ENCODE measurements around the gene MICAL3.
"Not testable (repeated sequence)": the region's sequence is repeated elsewhere in the genome, so short reads cannot be mapped to it uniquely, and the experiment has no call there.

Gene MICAL3

GRCh38 chr22:18028817-18029527 is 4.6 kb upstream of the MICAL3 start:
- peak; percentile 12 for DNase-seq

- DNase-seq, result not testable (repeated sequence)
These were observed 1.5 kb upstream of the MICAL3 start for GRCh38 chr22:18025898-18026297.

GRCh38 chr22:18024956-18025720 is 777 bp upstream of the MICAL3 start:
- peak; percentile 6 for DNase-seq

GRCh38 chr22:18023509-18024275 is 669 bp downstream of the MICAL3 start:
- DNase-seq, result peak; percentile 60

GRCh38 chr22:18022876-18023275 is 1.5 kb downstream of the MICAL3 start:
- no peak for DNase-seq

- no peak for DNase-seq
These were observed 2.9 kb downstream of the MICAL3 start for GRCh38 chr22:18021431-18021830.

- DNase-seq, result not testable (repeated sequence)
These were observed 3.6 kb downstream of the MICAL3 start for GRCh38 chr22:18020743-18021142.

- DNase-seq, result no peak
These were observed 10.4 kb downstream of the MICAL3 start for GRCh38 chr22:18013947-18014346.

GRCh38 chr22:18013436-18013835 is 10.9 kb downstream of the MICAL3 start:
- no peak for DNase-seq

- no peak for DNase-seq
These were observed 11.8 kb downstream of the MICAL3 start for GRCh38 chr22:18012531-18012930.

GRCh38 chr22:18010266-18010665 is 14.1 kb downstream of the MICAL3 start:
- no peak for DNase-seq

- DNase-seq, result no peak
These were observed 16.2 kb downstream of the MICAL3 start for GRCh38 chr22:18008136-18008535.

GRCh38 chr22:18005201-18005926 is 19.0 kb downstream of the MICAL3 start:
- no peak for DNase-seq

- DNase-seq, result not testable (repeated sequence)
These were observed 22.5 kb downstream of the MICAL3 start for GRCh38 chr22:18001894-18002315.

- DNase-seq, result peak; percentile 82
These were observed 23.1 kb downstream of the MICAL3 start for GRCh38 chr22:18001040-18001893.

- no peak for DNase-seq
These were observed 23.8 kb downstream of the MICAL3 start for GRCh38 chr22:18000441-18001039.

GRCh38 chr22:17999851-18000250 is 24.5 kb downstream of the MICAL3 start:
- DNase-seq, result peak; percentile 30

GRCh38 chr22:17998913-17999312 is 25.4 kb downstream of the MICAL3 start:
- no peak for DNase-seq

GRCh38 chr22:17997456-17997855 is 26.9 kb downstream of the MICAL3 start:
- no peak for DNase-seq

- DNase-seq, result not testable (repeated sequence)
These were observed 29.1 kb downstream of the MICAL3 start for GRCh38 chr22:17995256-17995655.

- DNase-seq, result no peak
These were observed 29.8 kb downstream of the MICAL3 start for GRCh38 chr22:17994424-17995108.
